HK-2 (cell line): ENCODE data around the gene NPTXR.
A peak's percentile ranks its signal among the peaks of the same experiment; 100 is the strongest.

Experiments used
- DNase-seq: peaks from one replicate; pipeline ENCODE4 v3.0.0-alpha.2; 2018; ENCODE audit not compliant: unreplicated experiment

NPTXR gene

GRCh38 chr22:38852522-38852921 lies 8.7 kb upstream of the NPTXR start:
- DNase-seq, result no peak

GRCh38 chr22:38850941-38851849 lies 7.4 kb upstream of the NPTXR start:
- DNase-seq, result peak; percentile 49

- DNase-seq, result no peak
Measured at GRCh38 chr22:38850399-38850798, 6.6 kb upstream of the NPTXR start.

GRCh38 chr22:38849811-38850210 lies 6.0 kb upstream of the NPTXR start:
- no peak for DNase-seq

GRCh38 chr22:38846412-38846811 lies 2.6 kb upstream of the NPTXR start:
- DNase-seq, result no peak

- DNase-seq, result no peak
Measured at GRCh38 chr22:38845004-38845740, 1.3 kb upstream of the NPTXR start.

GRCh38 chr22:38844315-38845003 lies 631 bp upstream of the NPTXR start:
- DNase-seq, result no peak

GRCh38 chr22:38843201-38843656 lies 599 bp downstream of the NPTXR start:
- peak; percentile 54 for DNase-seq

- DNase-seq, result no peak
Measured at GRCh38 chr22:38842512-38843200, 1.2 kb downstream of the NPTXR start.

- DNase-seq, result no peak
Measured at GRCh38 chr22:38841635-38842034, 2.2 kb downstream of the NPTXR start.

- no peak for DNase-seq
Measured at GRCh38 chr22:38841211-38841610, 2.6 kb downstream of the NPTXR start.

GRCh38 chr22:38840129-38840528 lies 3.7 kb downstream of the NPTXR start:
- DNase-seq, result no peak

- no peak for DNase-seq
Measured at GRCh38 chr22:38839686-38840085, 4.1 kb downstream of the NPTXR start.

GRCh38 chr22:38837414-38837928 lies 6.4 kb downstream of the NPTXR start:
- DNase-seq, result no peak

- no peak for DNase-seq
Measured at GRCh38 chr22:38835888-38836301, 7.9 kb downstream of the NPTXR start.

GRCh38 chr22:38834991-38835390 lies 8.8 kb downstream of the NPTXR start:
- no peak for DNase-seq

- no peak for DNase-seq
Measured at GRCh38 chr22:38834215-38834953, 9.4 kb downstream of the NPTXR start.

- no peak for DNase-seq
Measured at GRCh38 chr22:38833061-38833460, 10.8 kb downstream of the NPTXR start.

- no peak for DNase-seq
Measured at GRCh38 chr22:38832005-38832978, 11.5 kb downstream of the NPTXR start.
